Peyer's patch (tissue), 4 donors: ENCODE results near the gene NEUROD1.
"Not testable (repeated sequence)": the region's sequence is repeated elsewhere in the genome, so short reads cannot be mapped to it uniquely, and the experiment has no call there.

Experiments
- POLR2A ChIP-seq, 2 donors: fragments of 450-650 bp; IDR thresholded peaks; one replicate each; pipeline ENCODE4 v1.5.1; 2017; ENCODE audit warnings: antibody characterized with exemption in 2 of 2, mild to moderate bottlenecking in 2 of 2, moderate library complexity in 2 of 2
- TF ChIP-seq, protein P1 (sequence below), 6 experiments: fragments of 450-650 bp in 4 of 6; fragments of 200-600 bp in 2 of 6; sonication (generic) in 1 of 6; IDR thresholded peaks; one replicate each; pipeline ENCODE4 v1.5.1; 2017 to 2019; ENCODE audit warnings: antibody characterized with exemption in 6 of 6, mild to moderate bottlenecking in 3 of 6, moderate library complexity in 1 of 6

DNA sequence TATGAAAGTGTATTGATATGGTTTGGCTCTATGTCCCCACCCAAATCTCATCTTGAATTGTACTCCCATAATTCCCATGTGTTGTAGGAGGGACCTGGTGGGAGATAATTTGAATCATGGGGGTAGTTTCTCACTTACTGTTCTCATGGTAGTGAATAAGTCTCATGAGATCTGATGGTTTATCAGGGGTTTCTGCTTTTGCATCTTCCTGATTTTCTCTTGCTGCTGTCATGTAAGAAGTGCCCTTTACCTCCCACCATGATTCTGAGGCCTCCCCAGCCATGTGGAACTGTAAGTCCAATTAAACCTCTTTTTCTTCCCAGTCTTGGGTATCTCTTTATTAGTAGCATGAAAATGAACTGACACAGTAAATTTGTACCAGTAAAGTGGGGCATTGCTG lies 30.7 kb upstream of the NEUROD1 start:
- TF ChIP-seq, protein P1, sequence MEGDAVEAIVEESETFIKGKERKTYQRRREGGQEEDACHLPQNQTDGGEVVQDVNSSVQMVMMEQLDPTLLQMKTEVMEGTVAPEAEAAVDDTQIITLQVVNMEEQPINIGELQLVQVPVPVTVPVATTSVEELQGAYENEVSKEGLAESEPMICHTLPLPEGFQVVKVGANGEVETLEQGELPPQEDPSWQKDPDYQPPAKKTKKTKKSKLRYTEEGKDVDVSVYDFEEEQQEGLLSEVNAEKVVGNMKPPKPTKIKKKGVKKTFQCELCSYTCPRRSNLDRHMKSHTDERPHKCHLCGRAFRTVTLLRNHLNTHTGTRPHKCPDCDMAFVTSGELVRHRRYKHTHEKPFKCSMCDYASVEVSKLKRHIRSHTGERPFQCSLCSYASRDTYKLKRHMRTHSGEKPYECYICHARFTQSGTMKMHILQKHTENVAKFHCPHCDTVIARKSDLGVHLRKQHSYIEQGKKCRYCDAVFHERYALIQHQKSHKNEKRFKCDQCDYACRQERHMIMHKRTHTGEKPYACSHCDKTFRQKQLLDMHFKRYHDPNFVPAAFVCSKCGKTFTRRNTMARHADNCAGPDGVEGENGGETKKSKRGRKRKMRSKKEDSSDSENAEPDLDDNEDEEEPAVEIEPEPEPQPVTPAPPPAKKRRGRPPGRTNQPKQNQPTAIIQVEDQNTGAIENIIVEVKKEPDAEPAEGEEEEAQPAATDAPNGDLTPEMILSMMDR (IDR thresholded peaks at IDR 0.05): not testable (repeated sequence)
- TF ChIP-seq POLR2A (IDR thresholded peaks at IDR 0.05): not testable (repeated sequence)
